Liver (tissue), 9 donors: Measurements from ENCODE around the gene AATK. TPM values are rescaled to one million over a fixed set of nuclear protein-coding genes. Genes with fewer than 3 reads are reported as not detected.

Experiments used
- DNase-seq: peaks from one replicate; pipeline ENCODE4 v3.0.0-alpha.2; 2017; ENCODE audit warnings: low spot score
- H3K27ac ChIP-seq, 2 donors: one replicate each; pipeline ENCODE4 v1.7.0; 2013; ENCODE audit warnings: inconsistent platforms in 2 of 2, low read length in 2 of 2, control low read depth in 1 of 2, low read depth in 1 of 2, mild to moderate bottlenecking in 1 of 2
- H3K27me3 ChIP-seq, 4 donors: one replicate each; pipeline versions ENCODE4 v1.6.1 to v1.7.0; 2013; ENCODE audit warnings: low read length in 3 of 4, inconsistent platforms in 1 of 4, mild to moderate bottlenecking in 1 of 4, moderate library complexity in 1 of 4; ENCODE audit not compliant: control insufficient read depth in 4 of 4, insufficient read depth in 4 of 4
- H3K36me3 ChIP-seq, 4 donors: one replicate each; pipeline versions ENCODE4 v1.6.1 to v1.7.0; 2013; ENCODE audit warnings: low read length in 3 of 4, mild to moderate bottlenecking in 3 of 4, low read depth in 1 of 4, moderate library complexity in 1 of 4; ENCODE audit not compliant: control insufficient read depth in 4 of 4, insufficient read depth in 3 of 4
- H3K4me1 ChIP-seq, 4 donors: one replicate each; pipeline versions ENCODE4 v1.6.1 to v1.7.0; 2013; ENCODE audit warnings: low read length in 3 of 4, mild to moderate bottlenecking in 3 of 4, moderate library complexity in 1 of 4; ENCODE audit not compliant: control insufficient read depth in 4 of 4, insufficient read depth in 4 of 4
- H3K4me3 ChIP-seq, 3 donors: one replicate each; pipeline versions ENCODE4 v1.6.1 to v1.7.0; 2013; ENCODE audit warnings: low read length in 3 of 3, control low read depth in 1 of 3, low read depth in 1 of 3, mild to moderate bottlenecking in 1 of 3
- H3K9ac ChIP-seq, 2 donors: one replicate each; pipeline ENCODE4 v1.7.0; 2013; ENCODE audit warnings: low read length in 2 of 2, mild to moderate bottlenecking in 2 of 2, moderate library complexity in 2 of 2, control low read depth in 1 of 2, low read depth in 1 of 2
- H3K9me3 ChIP-seq, 4 donors: one replicate each; pipeline versions ENCODE4 v1.6.1 to v1.7.0; 2013; ENCODE audit warnings: low read length in 3 of 4; ENCODE audit not compliant: control insufficient read depth in 4 of 4
- CTCF ChIP-seq: fragments of 150-350 bp; IDR thresholded peaks from 2 replicates; pipeline ENCODE4 v1.5.1; 2017; ENCODE audit warnings: improper control_type of control experiment, low read depth, low read length; ENCODE audit not compliant: missing input control
- FOXA1 ChIP-seq: IDR thresholded peaks from 2 replicates; pipeline ENCODE4 v1.6.1; 2016; ENCODE audit warnings: antibody characterized with exemption
- GABPA ChIP-seq, 2 donors: IDR thresholded peaks in 1 of 2; conservative IDR thresholded peaks in 1 of 2; 2 replicates each; pipeline ENCODE4 v1.6.1; 2016; ENCODE audit warnings: antibody characterized with exemption in 2 of 2, mild to moderate bottlenecking in 1 of 2, moderate library complexity in 1 of 2
- HNF4G ChIP-seq: IDR thresholded peaks from 2 replicates; pipeline ENCODE4 v1.6.1; 2016; ENCODE audit warnings: antibody characterized with exemption
- JUND ChIP-seq, 2 donors: IDR thresholded peaks; 2 replicates each; pipeline ENCODE4 v1.6.1; 2016; ENCODE audit warnings: antibody characterized with exemption in 2 of 2
- MAX ChIP-seq: IDR thresholded peaks from 2 replicates; pipeline ENCODE4 v1.6.1; 2016; ENCODE audit warnings: antibody characterized with exemption
- NR2F2 ChIP-seq: IDR thresholded peaks from 2 replicates; pipeline ENCODE4 v1.6.1; 2016; ENCODE audit warnings: antibody characterized with exemption
- RAD21 ChIP-seq, 2 donors: IDR thresholded peaks; 2 replicates each; pipeline ENCODE4 v1.6.1; 2016; ENCODE audit warnings: antibody characterized with exemption in 2 of 2, mild to moderate bottlenecking in 2 of 2
- REST ChIP-seq: IDR thresholded peaks from 2 replicates; pipeline ENCODE4 v1.6.1; 2016; ENCODE audit warnings: antibody characterized with exemption, mild to moderate bottlenecking
- RXRA ChIP-seq, 2 donors: IDR thresholded peaks; 2 replicates each; pipeline ENCODE4 v1.6.1; 2017 to 2018; ENCODE audit warnings: antibody characterized with exemption in 2 of 2, mild to moderate bottlenecking in 1 of 2
- SP1 ChIP-seq: IDR thresholded peaks from 2 replicates; pipeline ENCODE4 v1.6.1; 2018; ENCODE audit warnings: antibody characterized with exemption, mild to moderate bottlenecking
- ZBTB33 ChIP-seq: IDR thresholded peaks from 2 replicates; pipeline ENCODE4 v1.6.1; 2016; ENCODE audit warnings: antibody characterized with exemption
- WGBS: extraction: QIAGEN DNeasy Blood & Tissue Kit; methylation state at CpG from one replicate; pipeline ENCODE4 v1.1.7; 2013; 5-methylcytosine and 5-hydroxymethylcytosine counted together
- polyA plus RNA-seq, 2 donors: library from polyadenylated mRNA; stranded (reverse) in 1 of 2; unstranded in 1 of 2; fragments of 200-250 nt in 1 of 2; fragments of >200 nt in 1 of 2; fragmentation: Nextera tagmentation in 1 of 2; extraction: Ambion mirVana in 1 of 2; gene quantifications; one replicate each; pipeline versions ENCODE4 v1.2.1 to v1.2.3, GENCODE V29; 2013 to 2015
- total RNA-seq, 2 donors: library from RNA; depleted of rRNA; stranded (reverse); fragments of >200 nt; gene quantifications; one replicate each; pipeline ENCODE4 v1.2.3, GENCODE V29; 2014
- donor health status: healthy.
- donor health status: healthy.
- donor health status: healthy.
- donor health status: healthy.
- donor health status: healthy.

AATK gene
- total and polyA plus RNA-seq, 4 donors = 0.24 to 2.3 (median 0.62) TPM

GRCh38 chr17:81212365-81212764, 46.3 kb upstream of the AATK start (continued):
- TF ChIP-seq REST (no peak), RAD21 (IDR thresholded peaks at IDR 0.05) (no peak)

- Histone ChIP-seq H3K27me3 (no peaks in the 10 kb centered on the region), H3K9ac (no peak overlapping the region), H3K4me3 (no peak overlapping the region), H3K36me3 (no peaks in the 10 kb centered on the region), H3K9me3 (no peaks in the 10 kb centered on the region), H3K4me1 (no peaks in the 10 kb centered on the region), H3K27ac (no peak overlapping the region)
- WGBS = 76% methylated on average over 14 of the region's 14 CpGs
- no peak for TF ChIP-seq RAD21 (IDR thresholded peaks at IDR 0.05)
- TF ChIP-seq HNF4G = no peak
- TF ChIP-seq GABPA (IDR thresholded peaks at IDR 0.05 in 1 of 2, conservative IDR thresholded peaks at IDR 0.05 in 1 of 2) = no peak
- TF ChIP-seq JUND (IDR thresholded peaks at IDR 0.05) = no peak
- no peak for TF ChIP-seq FOXA1
- TF ChIP-seq ZBTB33 = no peak
- TF ChIP-seq SP1 = no peak
- TF ChIP-seq MAX = no peak
- no peak for TF ChIP-seq CTCF
- TF ChIP-seq NR2F2 = no peak
- TF ChIP-seq REST = no peak
- TF ChIP-seq RXRA (IDR thresholded peaks at IDR 0.05) = no peak
- DNase-seq = no peak
These were observed 44.8 kb upstream of the AATK start for GRCh38 chr17:81210868-81211267.
